Measurements from ENCODE around the gene GRHL1.

DNA sequence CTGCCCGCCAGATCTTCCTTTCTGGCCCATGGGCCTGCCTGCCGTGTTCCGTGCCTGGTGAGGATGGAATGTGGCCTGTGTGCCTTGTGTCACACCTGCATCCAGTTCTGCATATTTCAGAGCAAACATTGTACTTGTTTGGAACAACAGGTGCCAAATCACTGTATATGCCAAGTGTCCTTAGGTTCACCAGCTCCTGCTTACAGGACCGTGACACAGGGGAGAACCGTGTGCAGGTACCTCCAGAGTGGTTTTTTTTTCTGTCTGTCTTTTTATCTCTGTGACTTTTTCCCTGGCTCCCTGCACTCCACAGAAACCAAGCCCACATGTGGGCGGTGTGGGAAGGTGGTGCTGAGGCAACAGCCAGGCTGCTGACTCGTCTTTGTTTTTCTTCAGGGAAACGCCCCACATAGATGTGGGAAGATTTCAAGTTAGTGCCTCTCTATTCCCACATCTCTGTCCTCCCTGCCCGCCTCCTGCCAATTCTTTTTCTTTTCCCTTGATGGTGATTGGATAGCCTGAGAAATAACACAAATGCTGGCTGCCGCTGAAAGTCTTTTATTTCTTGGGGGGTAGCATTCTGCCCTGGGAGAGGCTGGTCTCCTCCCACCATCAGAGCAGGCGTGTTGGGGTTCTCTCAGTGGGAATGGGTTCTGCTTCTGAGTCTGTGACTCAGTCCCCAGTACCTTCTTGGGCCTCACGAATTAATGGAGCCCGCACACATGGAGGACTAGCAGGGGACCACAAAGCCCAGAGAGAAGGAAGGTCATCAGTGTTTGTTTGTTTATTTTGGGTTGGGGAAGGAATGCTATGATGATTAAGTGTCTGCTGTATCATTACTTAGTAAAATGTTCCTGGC is 21.4 kb downstream of the GRHL1 start:
- TF ChIP-seq, protein P1, sequence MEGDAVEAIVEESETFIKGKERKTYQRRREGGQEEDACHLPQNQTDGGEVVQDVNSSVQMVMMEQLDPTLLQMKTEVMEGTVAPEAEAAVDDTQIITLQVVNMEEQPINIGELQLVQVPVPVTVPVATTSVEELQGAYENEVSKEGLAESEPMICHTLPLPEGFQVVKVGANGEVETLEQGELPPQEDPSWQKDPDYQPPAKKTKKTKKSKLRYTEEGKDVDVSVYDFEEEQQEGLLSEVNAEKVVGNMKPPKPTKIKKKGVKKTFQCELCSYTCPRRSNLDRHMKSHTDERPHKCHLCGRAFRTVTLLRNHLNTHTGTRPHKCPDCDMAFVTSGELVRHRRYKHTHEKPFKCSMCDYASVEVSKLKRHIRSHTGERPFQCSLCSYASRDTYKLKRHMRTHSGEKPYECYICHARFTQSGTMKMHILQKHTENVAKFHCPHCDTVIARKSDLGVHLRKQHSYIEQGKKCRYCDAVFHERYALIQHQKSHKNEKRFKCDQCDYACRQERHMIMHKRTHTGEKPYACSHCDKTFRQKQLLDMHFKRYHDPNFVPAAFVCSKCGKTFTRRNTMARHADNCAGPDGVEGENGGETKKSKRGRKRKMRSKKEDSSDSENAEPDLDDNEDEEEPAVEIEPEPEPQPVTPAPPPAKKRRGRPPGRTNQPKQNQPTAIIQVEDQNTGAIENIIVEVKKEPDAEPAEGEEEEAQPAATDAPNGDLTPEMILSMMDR (IDR thresholded peaks at IDR 0.05; ENCODE audit: low read depth, low read length, poor library complexity, severe bottlenecking), result no peak
- TF ChIP-seq EZH2phosphoT487 (IDR thresholded peaks at IDR 0.05; ENCODE audit: borderline replicate concordance, low read length), result no peak
